Mesenteric fat pad (tissue), 1 donor: Measurements from ENCODE around the gene DVL1. TPM values are rescaled to one million over a fixed set of nuclear protein-coding genes. Genes with fewer than 3 reads are reported as not detected.
A peak's percentile ranks its signal among the peaks of the same experiment; 100 is the strongest.
"Not testable (repeated sequence)": the region's sequence is repeated elsewhere in the genome, so short reads cannot be mapped to it uniquely, and the experiment has no call there.

ENCODE experiments used
- DNase-seq: peaks from one replicate; pipeline ENCODE4 v3.0.0-alpha.2; 2020; ENCODE audit warnings: low spot score
- long read RNA-seq: library from polyadenylated mRNA; unstranded; transcript quantifications from one replicate; pipeline ENCODE4 v2.0.0, GENCODE V29; 2020
- total RNA-seq: library from RNA; stranded (reverse); fragmentation: NEBNext Ultra II Directional; extraction: Animal tissue kit (Norgen Biotek cat#: 25700); gene quantifications from one replicate; pipeline ENCODE4 v1.2.1, GENCODE V29; 2021
- donor health status: DM: yes; HTN: yes; CAD: no.

The DVL1 gene
- total RNA-seq = 52.1 TPM
- long read RNA-seq, partial matches to known transcripts = 14 of 35 reads
- long read RNA-seq, other reads (novel, unspliced or antisense) = 12 of 35 reads

GRCh38 chr1:1349256-1350012 lies at the start of gene DVL1:
DVL1 (minus strand) TSS chr1:1349418; CDS start chr1:1349065, 353 bp downstream.
- DNase-seq = no peak

- DNase-seq = no peak
Measured at GRCh38 chr1:1398677-1399186, 49.5 kb upstream of the DVL1 start.

GRCh38 chr1:1397839-1398523 lies 48.8 kb upstream of the DVL1 start:
- no peak for DNase-seq

- DNase-seq = no peak
Measured at GRCh38 chr1:1395166-1395565, 45.9 kb upstream of the DVL1 start.

GRCh38 chr1:1394116-1394515 lies 44.9 kb upstream of the DVL1 start:
- DNase-seq = no peak

- no peak for DNase-seq
Measured at GRCh38 chr1:1393428-1393827, 44.2 kb upstream of the DVL1 start.

- no peak for DNase-seq
Measured at GRCh38 chr1:1393014-1393413, 43.8 kb upstream of the DVL1 start.

- DNase-seq = no peak
Measured at GRCh38 chr1:1391225-1391624, 42.0 kb upstream of the DVL1 start.

- no peak for DNase-seq
Measured at GRCh38 chr1:1390675-1391074, 41.5 kb upstream of the DVL1 start.

- DNase-seq = no peak
Measured at GRCh38 chr1:1388078-1388472, 38.9 kb upstream of the DVL1 start.

GRCh38 chr1:1387098-1388077 lies 38.2 kb upstream of the DVL1 start:
- DNase-seq = no peak

GRCh38 chr1:1385931-1386330 lies 36.7 kb upstream of the DVL1 start:
- no peak for DNase-seq

GRCh38 chr1:1385339-1385738 lies 36.1 kb upstream of the DVL1 start:
- DNase-seq = not testable (repeated sequence)

- no peak for DNase-seq
Measured at GRCh38 chr1:1381294-1381693, 32.1 kb upstream of the DVL1 start.

GRCh38 chr1:1380860-1381259 lies 31.6 kb upstream of the DVL1 start:
- DNase-seq = no peak

- no peak for DNase-seq
Measured at GRCh38 chr1:1377540-1378205, 28.5 kb upstream of the DVL1 start.

- DNase-seq = no peak
Measured at GRCh38 chr1:1376551-1377226, 27.5 kb upstream of the DVL1 start.

GRCh38 chr1:1374929-1375662 lies 25.9 kb upstream of the DVL1 start, which contains the start of gene AURKAIP1:
AURKAIP1 (minus strand) TSS chr1:1375207; CDS start chr1:1374756, 451 bp downstream.
- peak; percentile 98 for DNase-seq

- DNase-seq = no peak
Measured at GRCh38 chr1:1374589-1374928, 25.3 kb upstream of the DVL1 start.
